Immature natural killer cell (primary cell): ENCODE data around the gene C12orf75. TPM values are rescaled to one million over a fixed set of nuclear protein-coding genes. Genes with fewer than 3 reads are reported as not detected.
"Not testable (repeated sequence)": the region's sequence is repeated elsewhere in the genome, so short reads cannot be mapped to it uniquely, and the experiment has no call there.

ENCODE experiments used
- DNase-seq, 3 donors: peaks; one replicate each; pipeline ENCODE4 v3.0.0; 2022; ENCODE audit warnings: mixed read lengths in 1 of 3
- H3K27ac Mint-ChIP-seq, 6 donors: one replicate each; pipeline ENCODE4 v1.8.0; 2020; ENCODE audit warnings: mixed read lengths in 6 of 6, mild to moderate bottlenecking in 5 of 6, inconsistent platforms in 4 of 6, moderate library complexity in 3 of 6
- H3K27me3 Mint-ChIP-seq, 3 donors: one replicate each; pipeline ENCODE4 v1.8.0; 2020 to 2021; ENCODE audit warnings: low read depth in 3 of 3, mild to moderate bottlenecking in 3 of 3, mixed read lengths in 3 of 3, moderate library complexity in 3 of 3, inconsistent platforms in 1 of 3
- H3K36me3 Mint-ChIP-seq, 3 donors: one replicate each; pipeline ENCODE4 v1.8.0; 2020; ENCODE audit warnings: mixed read lengths in 3 of 3, inconsistent platforms in 2 of 3, mild to moderate bottlenecking in 2 of 3
- H3K4me1 Mint-ChIP-seq, 2 donors: one replicate each; pipeline ENCODE4 v1.8.0; 2020; ENCODE audit warnings: inconsistent platforms in 2 of 2, mild to moderate bottlenecking in 2 of 2, mixed read lengths in 2 of 2, moderate library complexity in 1 of 2
- H3K4me3 Mint-ChIP-seq, 5 donors: one replicate each; pipeline ENCODE4 v1.8.0; 2020; ENCODE audit warnings: mild to moderate bottlenecking in 5 of 5, mixed read lengths in 5 of 5, inconsistent platforms in 3 of 5, moderate library complexity in 3 of 5
- H3K9me3 Mint-ChIP-seq, 6 donors: one replicate each; pipeline ENCODE4 v1.8.0; 2020; ENCODE audit warnings: mild to moderate bottlenecking in 6 of 6, mixed read lengths in 6 of 6, inconsistent platforms in 4 of 6, moderate library complexity in 3 of 6
- polyA plus RNA-seq, 3 donors: library from polyadenylated mRNA; unstranded; fragments of 300-500 nt; fragmentation: Illumina TruSeq; gene quantifications; one replicate each; pipeline ENCODE4 v1.2.3, GENCODE V29; 2021

Gene C12orf75
- polyA plus RNA-seq, 3 donors from 2014 or later, result 256 to 395 (median 277) TPM

- Mint-ChIP-seq H3K4me1 (peaks cover 89 to 91% of the 10 kb centered on the region in 2 donors), H3K36me3 (peaks cover 0 to 4% (median 0%) of the 10 kb centered on the region in 3 donors), H3K27ac (peak overlapping the region; percentile 1 to 97 (median 86)), H3K4me3 (peak overlapping the region; percentile 65 to 95 (median 91)), H3K9me3 (no peaks in the 10 kb centered on the region), H3K27me3 (peaks cover 3 to 11% (median 10%) of the 10 kb centered on the region in 3 donors)
- DNase-seq, result no peak
Measured at GRCh38 chr12:105332925-105333324, 2.4 kb downstream of the C12orf75 start.

- DNase-seq, result no peak
- peak overlapping the region in 5 of 6 donors; percentile 62 to 85 (median 77) for H3K27ac Mint-ChIP-seq
- H3K27me3 Mint-ChIP-seq, result peaks cover 3 to 11% (median 10%) of the 10 kb centered on the region in 3 donors
- peak overlapping the region; percentile 24 to 52 (median 33) for H3K4me3 Mint-ChIP-seq
- no peaks in the 10 kb centered on the region for H3K9me3 Mint-ChIP-seq
- peaks cover 0 to 4% (median 3%) of the 10 kb centered on the region in 3 donors for H3K36me3 Mint-ChIP-seq
- peaks cover 83 to 91% of the 10 kb centered on the region in 2 donors for H3K4me1 Mint-ChIP-seq
Measured at GRCh38 chr12:105334001-105334400, 3.5 kb downstream of the C12orf75 start.

- Mint-ChIP-seq H3K4me1 (peaks cover 77 to 87% of the 10 kb centered on the region in 2 donors), H3K27me3 (peaks cover 3 to 11% (median 10%) of the 10 kb centered on the region in 3 donors), H3K9me3 (no peaks in the 10 kb centered on the region), H3K4me3 (peak overlapping the region in 4 of 5 donors; percentile 33 to 52 (median 34)), H3K36me3 (peaks cover 0 to 4% (median 3%) of the 10 kb centered on the region in 3 donors), H3K27ac (peak overlapping the region in 3 of 6 donors; percentile 21 to 78 (median 62))
- no peak for DNase-seq
Measured at GRCh38 chr12:105334582-105334981, 4.1 kb downstream of the C12orf75 start.

GRCh38 chr12:105335856-105336255 is 5.4 kb downstream of the C12orf75 start:
- peaks cover 6 to 11% (median 9%) of the 10 kb centered on the region in 3 donors for H3K36me3 Mint-ChIP-seq
- peak overlapping the region; percentile 18 to 73 (median 40) for H3K27ac Mint-ChIP-seq
- H3K4me3 Mint-ChIP-seq, result peak overlapping the region in 1 of 5 donors; percentile 4
- H3K4me1 Mint-ChIP-seq, result peaks cover 71 to 86% of the 10 kb centered on the region in 2 donors
- H3K27me3 Mint-ChIP-seq, result peaks cover 0 to 7% (median 6%) of the 10 kb centered on the region in 3 donors
- H3K9me3 Mint-ChIP-seq, result peaks cover 0 to 6% (median 2%) of the 10 kb centered on the region in 6 donors
- no peak for DNase-seq

GRCh38 chr12:105336411-105336810 is 5.9 kb downstream of the C12orf75 start:
- Mint-ChIP-seq H3K4me1 (peaks cover 72 to 91% of the 10 kb centered on the region in 2 donors), H3K4me3 (peak overlapping the region in 2 of 5 donors; percentile 4)
- DNase-seq, result no peak

GRCh38 chr12:105337391-105337790 is 6.9 kb downstream of the C12orf75 start:
- Mint-ChIP-seq H3K4me3 (no peak overlapping the region), H3K9me3 (peaks cover 0 to 7% (median 2%) of the 10 kb centered on the region in 6 donors), H3K36me3 (peaks cover 14 to 21% (median 19%) of the 10 kb centered on the region in 3 donors), H3K4me1 (peaks cover 72 to 91% of the 10 kb centered on the region in 2 donors), H3K27ac (peak overlapping the region in 4 of 6 donors; percentile 3 to 64 (median 24)), H3K27me3 (peaks cover 0 to 1% (median 0%) of the 10 kb centered on the region in 3 donors)
- no peak for DNase-seq

More at GRCh38 chr12:105336411-105336810, 5.9 kb downstream of the C12orf75 start:
- peaks cover 0 to 4% (median 3%) of the 10 kb centered on the region in 3 donors for H3K27me3 Mint-ChIP-seq
- peaks cover 9 to 15% (median 13%) of the 10 kb centered on the region in 3 donors for H3K36me3 Mint-ChIP-seq
- peak overlapping the region in 5 of 6 donors; percentile 2 to 73 (median 31) for H3K27ac Mint-ChIP-seq
- peaks cover 0 to 7% (median 2%) of the 10 kb centered on the region in 6 donors for H3K9me3 Mint-ChIP-seq

- DNase-seq, result no peak
- H3K9me3 Mint-ChIP-seq, result peaks cover 0 to 7% (median 2%) of the 10 kb centered on the region in 6 donors
- no peak overlapping the region for H3K4me3 Mint-ChIP-seq
- H3K36me3 Mint-ChIP-seq, result peaks cover 14 to 21% (median 19%) of the 10 kb centered on the region in 3 donors
- H3K27ac Mint-ChIP-seq, result no peak overlapping the region
- H3K27me3 Mint-ChIP-seq, result peaks cover 0 to 1% (median 0%) of the 10 kb centered on the region in 3 donors
- peaks cover 66 to 91% of the 10 kb centered on the region in 2 donors for H3K4me1 Mint-ChIP-seq
Measured at GRCh38 chr12:105338966-105339365, 8.5 kb downstream of the C12orf75 start.

- H3K9me3 Mint-ChIP-seq, result peaks cover 0 to 7% (median 2%) of the 10 kb centered on the region in 6 donors
- no peak overlapping the region for H3K4me3 Mint-ChIP-seq
- H3K4me1 Mint-ChIP-seq, result peaks cover 52 to 82% of the 10 kb centered on the region in 2 donors
- H3K36me3 Mint-ChIP-seq, result peaks cover 14 to 21% (median 19%) of the 10 kb centered on the region in 3 donors
- no peak for DNase-seq
- peaks cover 0 to 1% (median 0%) of the 10 kb centered on the region in 3 donors for H3K27me3 Mint-ChIP-seq
- H3K27ac Mint-ChIP-seq, result no peak overlapping the region
Measured at GRCh38 chr12:105341010-105341409, 10.5 kb downstream of the C12orf75 start.

GRCh38 chr12:105341620-105342019 is 11.1 kb downstream of the C12orf75 start:
- not testable (repeated sequence) for H3K27me3 Mint-ChIP-seq, DNase-seq, H3K9me3 Mint-ChIP-seq, H3K4me3 Mint-ChIP-seq
- Mint-ChIP-seq H3K36me3 (peaks cover 14 to 21% (median 19%) of the 10 kb centered on the region in 3 donors), H3K4me1 (peaks cover 52 to 82% of the 10 kb centered on the region in 2 donors), H3K27ac (peak overlapping the region in 5 of 6 donors; percentile 20 to 61 (median 56))

GRCh38 chr12:105342464-105342863 is 12.0 kb downstream of the C12orf75 start:
- Mint-ChIP-seq H3K4me1 (peaks cover 50 to 82% of the 10 kb centered on the region in 2 donors), H3K27me3 (peaks cover 0 to 3% (median 0%) of the 10 kb centered on the region in 3 donors), H3K36me3 (peaks cover 14 to 21% (median 19%) of the 10 kb centered on the region in 3 donors), H3K4me3 (no peak overlapping the region), H3K9me3 (peaks cover 0 to 7% (median 2%) of the 10 kb centered on the region in 6 donors), H3K27ac (peak overlapping the region in 5 of 6 donors; percentile 14 to 73 (median 51))
- DNase-seq, result no peak

- peaks cover 0 to 7% (median 2%) of the 10 kb centered on the region in 6 donors for H3K9me3 Mint-ChIP-seq
- peaks cover 0 to 3% (median 0%) of the 10 kb centered on the region in 3 donors for H3K27me3 Mint-ChIP-seq
Measured at GRCh38 chr12:105343836-105344235, 13.3 kb downstream of the C12orf75 start.

GRCh38 chr12:105347499-105347898 is 17.0 kb downstream of the C12orf75 start:
- Mint-ChIP-seq H3K27ac (peak overlapping the region in 2 of 6 donors; percentile 6 to 57), H3K4me3 (no peak overlapping the region), H3K27me3 (peaks cover 0 to 2% (median 0%) of the 10 kb centered on the region in 3 donors), H3K9me3 (no peaks in the 10 kb centered on the region), H3K36me3 (peaks cover 6 to 13% (median 12%) of the 10 kb centered on the region in 3 donors), H3K4me1 (peaks cover 62 to 90% of the 10 kb centered on the region in 2 donors)
- no peak for DNase-seq

More at GRCh38 chr12:105343836-105344235, 13.3 kb downstream of the C12orf75 start:
- no peak overlapping the region for H3K4me3 Mint-ChIP-seq
- H3K27ac Mint-ChIP-seq, result peak overlapping the region in 2 of 6 donors; percentile 46 to 64
- H3K36me3 Mint-ChIP-seq, result peaks cover 14 to 19% (median 18%) of the 10 kb centered on the region in 3 donors
- H3K4me1 Mint-ChIP-seq, result peaks cover 50 to 82% of the 10 kb centered on the region in 2 donors
- no peak for DNase-seq

- Mint-ChIP-seq H3K9me3 (no peaks in the 10 kb centered on the region), H3K4me3 (no peak overlapping the region), H3K27ac (peak overlapping the region in 1 of 6 donors; percentile 67), H3K27me3 (peaks cover 0 to 2% (median 0%) of the 10 kb centered on the region in 3 donors), H3K36me3 (peaks cover 6 to 13% (median 12%) of the 10 kb centered on the region in 3 donors), H3K4me1 (peaks cover 58 to 90% of the 10 kb centered on the region in 2 donors)
- no peak for DNase-seq
Measured at GRCh38 chr12:105348142-105348541, 17.7 kb downstream of the C12orf75 start.

- DNase-seq, result no peak
- Mint-ChIP-seq H3K27me3 (peaks cover 0 to 2% (median 0%) of the 10 kb centered on the region in 3 donors), H3K4me1 (peaks cover 58 to 88% of the 10 kb centered on the region in 2 donors), H3K27ac (peak overlapping the region in 3 of 6 donors; percentile 21 to 67 (median 39)), H3K4me3 (no peak overlapping the region), H3K36me3 (peaks cover 6 to 13% (median 12%) of the 10 kb centered on the region in 3 donors), H3K9me3 (no peaks in the 10 kb centered on the region)
Measured at GRCh38 chr12:105348561-105348960, 18.1 kb downstream of the C12orf75 start.
